ENCODE results near the gene SLC2A4RG. TPM values are rescaled to one million over a fixed set of nuclear protein-coding genes. Genes with fewer than 3 reads are reported as not detected.

Gene SLC2A4RG
- total and polyA plus RNA-seq, 2 of the 4 experiments (the other 2 are of a cell fraction) = 5.0 to 50.3 TPM

DNA sequence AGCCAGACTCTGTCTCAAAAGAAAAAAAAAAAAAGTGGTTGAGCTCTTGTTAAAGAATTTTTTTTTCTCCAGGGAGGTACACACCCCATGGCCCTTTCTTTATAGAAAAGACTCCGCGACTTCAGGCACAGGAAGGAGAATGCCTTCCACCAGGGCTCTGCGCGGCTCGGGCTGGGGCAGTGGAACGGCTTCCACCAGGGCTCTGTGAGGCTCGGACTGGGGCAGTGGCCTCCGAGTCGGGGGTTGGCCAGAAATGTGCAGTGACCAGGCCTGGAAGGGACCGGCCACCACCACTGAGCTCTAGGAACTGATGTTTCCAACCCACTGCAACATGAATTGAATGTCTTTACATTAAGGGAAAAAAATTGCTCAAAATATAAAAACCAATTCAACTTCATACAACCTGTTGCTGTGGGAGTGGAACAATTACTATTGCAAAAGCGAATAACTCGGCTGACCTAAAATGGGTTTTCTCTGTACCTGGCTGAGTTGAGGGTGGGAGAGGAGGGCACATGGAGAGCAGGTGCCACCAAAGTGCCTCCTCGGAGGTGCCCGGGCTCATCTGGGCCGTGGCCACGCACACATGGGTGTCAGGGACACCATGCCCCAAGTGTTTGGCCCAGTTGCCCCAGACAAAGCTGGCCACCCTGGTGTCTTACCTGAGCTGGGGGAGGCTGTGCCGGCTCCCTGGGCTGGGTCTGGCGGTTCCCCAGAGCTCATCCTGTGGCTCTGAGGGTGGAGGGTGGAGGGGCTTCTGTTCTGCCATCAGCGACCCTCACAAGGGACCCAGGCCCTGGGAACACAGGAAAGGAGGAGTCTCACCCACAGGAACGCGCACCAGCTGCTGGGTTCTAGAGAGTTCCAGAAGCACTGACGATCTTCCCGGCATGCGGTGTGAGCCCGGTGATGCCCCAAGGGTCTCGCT lies 29.3 kb downstream of the SLC2A4RG start:
- Histone ChIP-seq H3K36me3 (ENCODE audit: control insufficient read depth, insufficient read depth, low read length) (peaks cover 29% of the 10 kb centered on the region; the same call in 1 of the 2 replicates), H2BK120ac (ENCODE audit: low read depth, low read length) (no peak overlapping the region), H3K9ac (ENCODE audit: low read depth, low read length) (no peak overlapping the region), H4K20me1 (ENCODE audit: insufficient read depth, low read length) (no peaks in the 10 kb centered on the region; the same call in 1 of the 2 replicates), H3K79me1 (ENCODE audit: low read depth in 1 of 2, low read length in 2 of 2) (peaks cover 5 to 31% of the 10 kb centered on the region in 2 experiments; a peak in 3 of 4 replicates), H3K23ac (ENCODE audit: low read depth, low read length) (no peak overlapping the region), H2AK5ac (ENCODE audit: low read depth, low read length) (no peak overlapping the region), H2BK5ac (ENCODE audit: low read depth, low read length, poor library complexity, severe bottlenecking) (no peak overlapping the region), H3K27me3 (ENCODE audit: control insufficient read depth, insufficient read depth, low read length) (no peaks in the 10 kb centered on the region), H2AFZ (replicated peaks; ENCODE audit: low read length, poor library complexity) (no peak overlapping the region), H3K9me1 (ENCODE audit: insufficient read depth, low read length) (peaks cover 3% of the 10 kb centered on the region; the same call in 1 of the 2 replicates), H3K4me1 (ENCODE audit: control insufficient read depth, insufficient read depth, low read length) (peaks cover 3% of the 10 kb centered on the region; the same call in 1 of the 2 replicates), H2AK9ac (replicated peaks; ENCODE audit: low read depth, low read length, poor library complexity) (no peak overlapping the region), H3K4me2 (ENCODE audit: low read depth, low read length) (no peak overlapping the region), H3K4ac (ENCODE audit: low read depth, low read length) (no peak overlapping the region), H3K4me3 (ENCODE audit: insufficient read depth, low read depth, low read length) (no peak overlapping the region), H3K56ac (ENCODE audit: extremely low read depth, insufficient read depth, low read length) (no peak overlapping the region), H3K9me3 (ENCODE audit: control insufficient read depth, insufficient read depth, low read length) (no peaks in the 10 kb centered on the region), H3K18ac (ENCODE audit: low read depth, low read length) (no peak overlapping the region), H4K5ac (ENCODE audit: low read depth, low read length) (no peak overlapping the region), H2BK15ac (ENCODE audit: low read depth, low read length) (no peak overlapping the region), H4K8ac (ENCODE audit: low read depth in 2 of 2, low read length in 2 of 2) (no peak overlapping the region), H3K14ac (replicated peaks; ENCODE audit: low read depth, low read length) (no peak overlapping the region), H2BK20ac (ENCODE audit: low read depth, low read length) (no peak overlapping the region), H4K91ac (ENCODE audit: insufficient read depth, low read depth, low read length) (no peak overlapping the region), H3K27ac (ENCODE audit: insufficient read depth, low read length) (no peak overlapping the region)
- CTCF ChIA-PET = no interaction called here
- no TSS peak for BruUV-seq (replicated peaks)
- DNase-seq (no peak), ATAC-seq (ENCODE audit: low read depth) (no peak)
- WGBS, 2 experiments (ENCODE audit: extremely low coverage in 2 of 2, insufficient read length in 1 of 2) = 98% methylated on average over 8 of the region's 26 CpGs; no CpG with 5 or more reads in 1 of the 2 experiments
- POLR2A ChIA-PET (ENCODE audit: unreplicated experiment) = no interaction called here
- in situ Hi-C loops (cut with MboI; ENCODE audit: low sequenced_read_pairs) (no loop called here), intact Hi-C loops (cut with micrococcal nuclease) (no loop called here), dilution Hi-C loops (cut with HindIII; ENCODE audit: low sequenced_read_pairs, unreplicated experiment) (no loop called here)
- no peak for TF ChIP-seq CEBPB (IDR thresholded peaks at IDR 0.05; ENCODE audit: low read depth, low read length)
- no peak for TF ChIP-seq MXI1 (IDR thresholded peaks at IDR 0.05; ENCODE audit: borderline replicate concordance, low read depth, low read length)
- no peak for TF ChIP-seq CHD1 (IDR thresholded peaks at IDR 0.05; ENCODE audit: low read depth, low read length)
- TF ChIP-seq MAZ (IDR thresholded peaks at IDR 0.05; ENCODE audit: borderline replicate concordance, low read depth, low read length) = no peak
- TF ChIP-seq, protein P1, sequence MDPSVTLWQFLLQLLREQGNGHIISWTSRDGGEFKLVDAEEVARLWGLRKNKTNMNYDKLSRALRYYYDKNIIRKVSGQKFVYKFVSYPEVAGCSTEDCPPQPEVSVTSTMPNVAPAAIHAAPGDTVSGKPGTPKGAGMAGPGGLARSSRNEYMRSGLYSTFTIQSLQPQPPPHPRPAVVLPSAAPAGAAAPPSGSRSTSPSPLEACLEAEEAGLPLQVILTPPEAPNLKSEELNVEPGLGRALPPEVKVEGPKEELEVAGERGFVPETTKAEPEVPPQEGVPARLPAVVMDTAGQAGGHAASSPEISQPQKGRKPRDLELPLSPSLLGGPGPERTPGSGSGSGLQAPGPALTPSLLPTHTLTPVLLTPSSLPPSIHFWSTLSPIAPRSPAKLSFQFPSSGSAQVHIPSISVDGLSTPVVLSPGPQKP (IDR thresholded peaks at IDR 0.05; ENCODE audit: borderline replicate concordance, low read depth, low read length) = no peak
- TF ChIP-seq, protein P2, sequence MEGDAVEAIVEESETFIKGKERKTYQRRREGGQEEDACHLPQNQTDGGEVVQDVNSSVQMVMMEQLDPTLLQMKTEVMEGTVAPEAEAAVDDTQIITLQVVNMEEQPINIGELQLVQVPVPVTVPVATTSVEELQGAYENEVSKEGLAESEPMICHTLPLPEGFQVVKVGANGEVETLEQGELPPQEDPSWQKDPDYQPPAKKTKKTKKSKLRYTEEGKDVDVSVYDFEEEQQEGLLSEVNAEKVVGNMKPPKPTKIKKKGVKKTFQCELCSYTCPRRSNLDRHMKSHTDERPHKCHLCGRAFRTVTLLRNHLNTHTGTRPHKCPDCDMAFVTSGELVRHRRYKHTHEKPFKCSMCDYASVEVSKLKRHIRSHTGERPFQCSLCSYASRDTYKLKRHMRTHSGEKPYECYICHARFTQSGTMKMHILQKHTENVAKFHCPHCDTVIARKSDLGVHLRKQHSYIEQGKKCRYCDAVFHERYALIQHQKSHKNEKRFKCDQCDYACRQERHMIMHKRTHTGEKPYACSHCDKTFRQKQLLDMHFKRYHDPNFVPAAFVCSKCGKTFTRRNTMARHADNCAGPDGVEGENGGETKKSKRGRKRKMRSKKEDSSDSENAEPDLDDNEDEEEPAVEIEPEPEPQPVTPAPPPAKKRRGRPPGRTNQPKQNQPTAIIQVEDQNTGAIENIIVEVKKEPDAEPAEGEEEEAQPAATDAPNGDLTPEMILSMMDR (conservative IDR thresholded peaks at IDR 0.05; ENCODE audit: low read depth, low read length) = no peak
- no peak for TF ChIP-seq RAD21 (IDR thresholded peaks at IDR 0.05; ENCODE audit: low read length)
- TF ChIP-seq RFX5 (IDR thresholded peaks at IDR 0.05; ENCODE audit: low read depth, low read length) = no peak
- no peak for TF ChIP-seq BHLHE40 (IDR thresholded peaks at IDR 0.05; ENCODE audit: low read depth, low read length)
- TF ChIP-seq SMC3 (IDR thresholded peaks at IDR 0.05; ENCODE audit: low read depth, low read length) = no peak
- no peak for TF ChIP-seq POLR2A (IDR thresholded peaks at IDR 0.05; ENCODE audit: low read depth, low read length)

All from IMR-90 (cell line).